Measurements from ENCODE around the gene NBR1.
"Not testable (repeated sequence)": the region's sequence is repeated elsewhere in the genome, so short reads cannot be mapped to it uniquely, and the experiment has no call there.

Gene NBR1

DNA sequence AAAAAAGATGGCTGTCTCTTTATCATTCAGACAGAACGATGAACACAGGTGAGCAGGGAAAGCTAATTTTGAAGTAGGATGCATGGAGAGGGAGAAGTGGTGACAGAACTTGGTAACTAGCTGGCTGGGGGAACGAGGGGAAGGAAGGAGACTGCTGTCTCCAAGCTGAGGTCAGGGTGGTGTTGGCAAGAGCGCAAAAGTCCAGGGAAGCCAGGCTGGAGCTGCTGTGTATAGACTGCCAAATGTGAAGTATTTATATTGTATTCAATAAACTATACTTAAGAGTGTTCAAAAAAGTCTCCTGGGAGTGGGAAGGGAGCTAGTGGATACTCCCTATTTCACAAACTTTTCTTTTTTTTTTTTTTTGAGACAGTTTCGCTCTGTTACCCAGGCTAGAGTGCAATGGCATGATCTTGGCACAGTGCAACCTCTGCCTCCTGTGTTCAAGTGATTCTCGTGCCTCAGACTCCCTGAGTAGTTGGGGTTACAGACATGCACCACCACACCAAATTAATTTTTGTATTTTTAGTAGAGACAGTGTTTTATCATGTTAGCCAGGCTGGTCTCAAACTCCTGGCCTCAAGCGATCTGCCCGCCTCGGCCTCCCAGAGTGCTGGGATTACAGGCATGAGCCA lies 48.8 kb downstream of the NBR1 start:
- H3K4me3 ChIP-seq (ENCODE audit: low read length): no peak overlapping the region
- TF ChIP-seq, protein P1, sequence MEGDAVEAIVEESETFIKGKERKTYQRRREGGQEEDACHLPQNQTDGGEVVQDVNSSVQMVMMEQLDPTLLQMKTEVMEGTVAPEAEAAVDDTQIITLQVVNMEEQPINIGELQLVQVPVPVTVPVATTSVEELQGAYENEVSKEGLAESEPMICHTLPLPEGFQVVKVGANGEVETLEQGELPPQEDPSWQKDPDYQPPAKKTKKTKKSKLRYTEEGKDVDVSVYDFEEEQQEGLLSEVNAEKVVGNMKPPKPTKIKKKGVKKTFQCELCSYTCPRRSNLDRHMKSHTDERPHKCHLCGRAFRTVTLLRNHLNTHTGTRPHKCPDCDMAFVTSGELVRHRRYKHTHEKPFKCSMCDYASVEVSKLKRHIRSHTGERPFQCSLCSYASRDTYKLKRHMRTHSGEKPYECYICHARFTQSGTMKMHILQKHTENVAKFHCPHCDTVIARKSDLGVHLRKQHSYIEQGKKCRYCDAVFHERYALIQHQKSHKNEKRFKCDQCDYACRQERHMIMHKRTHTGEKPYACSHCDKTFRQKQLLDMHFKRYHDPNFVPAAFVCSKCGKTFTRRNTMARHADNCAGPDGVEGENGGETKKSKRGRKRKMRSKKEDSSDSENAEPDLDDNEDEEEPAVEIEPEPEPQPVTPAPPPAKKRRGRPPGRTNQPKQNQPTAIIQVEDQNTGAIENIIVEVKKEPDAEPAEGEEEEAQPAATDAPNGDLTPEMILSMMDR (conservative IDR thresholded peaks at IDR 0.05; ENCODE audit: low read depth, low read length): no peak
- DNase-seq (ENCODE audit: low read depth): no peak

DNA sequence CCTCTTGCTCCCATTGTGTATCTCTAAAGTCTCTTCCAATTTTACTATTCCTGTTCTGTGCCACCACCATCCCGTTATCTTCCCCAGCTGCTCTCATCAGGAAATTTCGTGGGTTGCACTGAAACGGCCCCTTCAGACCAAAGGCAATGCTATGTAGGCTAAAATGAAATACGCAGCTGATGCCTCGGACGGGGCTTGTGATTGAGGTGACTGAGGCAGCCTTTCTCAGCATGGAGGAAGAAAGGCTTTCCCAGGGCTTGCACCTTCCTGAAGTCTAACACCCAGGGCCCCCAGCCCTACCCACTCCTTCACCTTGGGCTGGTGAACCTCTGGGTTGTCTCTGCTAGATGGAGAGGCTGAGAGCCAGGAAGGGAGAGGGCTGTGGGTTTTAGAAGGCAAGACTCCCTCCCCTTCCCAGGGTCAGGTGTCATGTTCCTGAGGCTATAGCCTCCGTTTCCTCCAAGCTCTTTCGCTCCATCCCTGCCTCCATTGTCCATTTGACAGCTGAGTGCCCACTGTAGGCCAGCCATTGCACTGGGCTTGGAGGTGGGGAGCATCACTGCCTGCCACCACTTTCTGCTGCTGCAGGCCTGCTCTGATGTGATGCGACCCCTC lies 49.6 kb downstream of the NBR1 start:
- H3K4me3 ChIP-seq (ENCODE audit: low read length): no peak overlapping the region
- TF ChIP-seq, protein P1 (conservative IDR thresholded peaks at IDR 0.05; ENCODE audit: low read depth, low read length): no peak
- DNase-seq (ENCODE audit: low read depth): no peak

DNA sequence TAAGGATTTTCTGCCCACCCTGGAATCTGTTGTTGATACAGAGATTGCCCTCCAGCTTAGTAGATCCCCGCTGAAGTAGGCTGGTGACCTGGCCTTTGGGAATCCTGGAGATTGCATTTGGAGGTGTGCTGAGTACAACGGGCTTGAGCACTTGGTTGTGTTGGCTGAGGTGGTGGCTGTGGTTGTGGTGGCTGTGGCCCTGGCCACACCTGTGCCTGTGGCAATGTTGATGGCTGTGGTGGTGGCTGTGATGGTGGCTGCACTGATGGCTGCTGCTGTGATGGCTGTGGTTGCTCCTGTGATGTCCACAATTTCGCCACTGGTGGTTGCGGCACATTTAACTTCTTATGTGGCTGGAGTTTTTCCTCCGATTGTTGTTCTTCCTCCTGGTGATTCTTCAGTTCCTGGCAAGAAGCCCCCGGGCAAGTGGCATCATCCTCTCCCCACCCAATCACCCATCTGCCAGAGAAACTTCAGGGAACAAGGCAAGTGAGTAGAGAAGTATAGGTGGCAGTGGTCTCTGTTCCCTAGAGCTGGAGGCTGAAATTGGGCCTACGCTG lies 53.2 kb downstream of the NBR1 start:
- DNase-seq (ENCODE audit: low read depth): no peak
- TF ChIP-seq, protein P1 (conservative IDR thresholded peaks at IDR 0.05; ENCODE audit: low read depth, low read length): no peak
- no peak overlapping the region for H3K4me3 ChIP-seq (ENCODE audit: low read length)

DNA sequence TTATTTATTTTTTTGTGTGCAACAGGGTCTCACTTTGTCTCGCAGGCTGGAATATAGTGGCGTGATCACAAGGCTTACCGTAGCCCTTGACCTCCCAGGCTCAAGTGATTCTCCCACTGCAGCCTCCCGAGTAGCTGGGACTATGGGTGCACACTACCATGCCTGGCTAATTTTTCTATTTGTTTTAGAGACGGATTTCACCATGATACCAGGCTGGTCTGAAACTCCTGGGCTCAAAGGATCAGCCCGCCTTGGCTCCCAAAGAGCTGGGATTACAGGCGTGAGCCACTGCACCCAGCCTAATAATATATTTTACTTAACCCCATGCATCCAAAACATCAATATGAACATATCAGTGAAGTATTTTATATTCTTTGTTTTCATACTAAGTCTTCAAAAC lies 55.4 kb downstream of the NBR1 start:
- TF ChIP-seq, protein P1 (conservative IDR thresholded peaks at IDR 0.05; ENCODE audit: low read depth, low read length): no peak
- no peak for DNase-seq (ENCODE audit: low read depth)
- H3K4me3 ChIP-seq (ENCODE audit: low read length): no peak overlapping the region

DNA sequence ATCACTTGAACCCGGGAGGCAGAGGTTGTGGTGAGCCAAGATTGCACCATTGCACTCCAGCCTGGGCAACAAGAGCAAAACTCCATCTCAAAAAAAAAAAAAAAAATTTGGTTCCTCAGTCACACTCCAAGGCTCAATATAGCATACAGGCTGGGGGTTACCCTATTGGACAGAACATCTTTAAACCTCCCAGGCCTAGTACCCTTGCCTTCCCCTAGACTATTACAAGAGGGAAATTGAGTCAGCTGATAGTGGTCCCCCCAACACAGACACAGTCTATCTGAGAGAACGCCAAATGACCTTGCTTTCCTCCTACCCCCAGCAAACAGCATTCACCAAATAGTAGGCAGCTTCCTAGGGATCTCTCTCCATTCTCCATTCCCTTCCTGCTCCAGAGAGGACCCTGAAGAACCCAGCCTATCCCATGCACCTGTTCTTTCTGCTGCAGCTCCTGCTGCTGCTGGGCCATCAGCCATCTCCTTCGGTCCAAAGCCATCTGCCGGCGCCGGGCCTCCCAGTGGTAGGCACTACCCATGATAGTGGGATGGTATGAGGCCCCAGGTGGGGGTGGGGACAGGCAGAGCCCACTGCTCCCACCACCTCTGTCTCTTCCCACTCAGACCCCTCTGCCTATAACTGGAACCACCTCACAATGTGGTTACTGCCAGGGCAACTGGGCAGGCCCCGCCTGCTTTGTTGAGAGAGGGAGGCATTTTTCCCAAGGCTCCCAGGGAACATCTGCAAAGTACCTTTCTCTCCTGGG lies 57.2 kb downstream of the NBR1 start, which contains the start of gene CCDC200:
CCDC200 (minus strand) TSS at position 604 of the 763 bp plus-strand sequence; CDS start at position 535, 69 bp downstream.
- H3K4me3 ChIP-seq (ENCODE audit: low read length); DNase-seq (ENCODE audit: low read depth): not testable (repeated sequence)

DNA sequence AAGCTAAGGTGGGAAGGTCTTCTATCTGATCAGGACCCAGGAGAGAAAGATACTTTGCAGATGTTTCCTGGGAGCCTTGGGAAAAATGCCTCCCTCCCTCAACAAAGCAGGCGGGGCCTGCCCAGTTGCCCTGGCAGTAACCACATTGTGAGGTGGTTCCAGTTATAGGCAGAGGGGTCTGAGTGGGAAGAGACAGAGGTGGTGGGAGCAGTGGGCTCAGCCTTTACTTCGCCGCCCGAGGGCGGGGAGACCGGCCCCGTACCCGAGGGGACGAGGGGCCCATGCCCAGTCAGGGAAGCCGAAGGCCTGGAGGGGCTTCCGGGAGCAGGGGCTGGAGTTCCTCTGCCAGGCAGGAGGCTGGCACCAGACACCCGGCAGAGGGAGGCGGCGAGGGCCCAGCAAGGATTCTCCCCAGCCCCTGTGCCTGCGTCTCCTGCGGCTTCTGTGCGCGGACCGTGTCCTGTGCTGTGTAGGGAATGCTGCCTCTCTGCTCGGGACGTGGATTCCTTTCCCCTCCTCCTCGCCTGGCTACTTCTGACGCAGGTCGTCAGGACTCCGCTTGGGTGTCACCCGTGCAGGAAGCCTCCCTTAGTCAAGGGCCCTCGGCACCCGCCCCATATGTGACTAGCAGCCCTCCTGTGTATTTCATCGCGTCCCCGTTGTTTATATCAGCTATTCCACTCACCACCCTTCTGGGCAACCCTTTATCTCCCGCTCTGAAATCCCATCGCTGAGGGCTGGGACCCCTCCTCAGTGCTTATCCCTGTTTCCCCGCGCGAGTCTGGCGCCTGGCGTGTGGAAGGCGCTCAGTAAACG lies 60.4 kb downstream of the NBR1 start:
- H3K4me3 ChIP-seq (ENCODE audit: low read length); DNase-seq (ENCODE audit: low read depth): not testable (repeated sequence)

DNA sequence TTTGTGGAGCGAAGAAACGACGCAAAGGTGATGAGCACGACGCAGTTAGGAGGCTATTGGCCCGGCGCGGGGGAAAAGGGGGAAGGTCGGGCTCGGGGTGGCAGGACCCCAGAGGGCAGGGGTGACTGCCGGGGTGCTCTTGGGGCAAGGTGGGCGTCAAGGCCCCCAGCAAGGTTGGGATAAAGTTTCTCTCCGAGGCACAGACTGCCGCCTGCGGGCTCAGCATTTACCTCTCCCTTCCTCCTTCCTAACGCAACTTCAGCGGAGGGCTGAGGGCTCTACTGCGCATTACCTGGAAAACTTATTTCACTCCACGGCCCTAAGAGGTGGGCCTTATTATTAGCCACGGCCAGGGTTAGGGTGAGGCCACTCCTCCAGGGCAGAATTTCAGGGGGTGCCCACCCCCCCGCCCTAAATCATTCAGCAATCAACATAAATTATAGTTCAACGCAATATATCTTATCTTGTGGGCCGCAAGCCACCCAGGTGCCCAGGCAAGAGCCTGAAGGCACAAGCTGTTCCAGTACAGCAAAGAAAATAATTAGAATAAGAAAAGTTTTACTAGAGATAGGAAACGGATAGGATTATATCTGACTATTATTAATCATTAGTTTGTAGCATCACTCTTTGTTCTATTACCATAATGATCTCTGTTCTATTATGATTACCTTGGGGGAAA lies 61.1 kb downstream of the NBR1 start:
- DNase-seq (ENCODE audit: low read depth); H3K4me3 ChIP-seq (ENCODE audit: low read length): not testable (repeated sequence)

DNA sequence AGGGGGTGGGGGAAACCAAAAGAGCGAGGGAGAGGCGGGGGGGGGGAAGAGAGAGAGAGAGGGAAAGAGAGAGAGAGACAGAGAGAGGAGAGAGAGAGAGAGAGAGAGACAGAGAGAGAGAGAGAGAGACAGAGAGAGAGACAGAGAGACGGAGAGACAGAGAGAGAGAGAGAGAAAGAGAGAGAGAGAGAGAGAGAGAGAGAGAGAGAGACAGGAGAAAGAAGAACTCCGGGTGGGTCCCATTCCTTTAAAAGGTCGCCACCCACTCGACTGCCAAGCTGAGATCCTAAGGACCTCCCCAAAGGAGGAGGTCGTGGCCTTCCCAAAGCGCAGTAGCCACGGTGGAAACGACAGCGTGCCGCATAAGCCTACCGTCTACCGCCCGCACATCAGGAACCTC lies 62.2 kb downstream of the NBR1 start:
- H3K4me3 ChIP-seq (ENCODE audit: low read length); DNase-seq (ENCODE audit: low read depth): not testable (repeated sequence)

DNA sequence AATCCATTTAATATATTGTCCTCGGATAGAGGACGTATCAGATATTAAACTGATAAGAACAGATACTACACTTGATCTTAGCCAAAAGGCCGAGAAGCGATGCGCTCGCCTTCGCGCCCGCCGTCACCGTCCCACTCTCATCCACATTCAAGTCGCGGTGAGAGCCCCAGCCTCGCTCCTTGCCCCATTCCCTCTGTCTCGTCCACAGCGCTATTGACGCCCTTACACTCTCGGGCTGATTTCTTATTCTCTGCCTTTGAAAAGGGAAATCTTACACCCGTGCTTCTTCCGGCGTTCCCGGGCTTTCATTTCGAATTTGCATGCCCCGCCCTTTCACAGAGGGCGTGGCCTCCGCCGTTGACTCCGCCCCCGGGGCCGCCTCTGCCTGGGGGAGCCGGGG lies 62.9 kb downstream of the NBR1 start, which contains the start of gene RNU2-1:
RNU2-1 (minus strand) TSS at position 101 of the 400 bp plus-strand sequence.
- not testable (repeated sequence) for H3K4me3 ChIP-seq (ENCODE audit: low read length)

DNA sequence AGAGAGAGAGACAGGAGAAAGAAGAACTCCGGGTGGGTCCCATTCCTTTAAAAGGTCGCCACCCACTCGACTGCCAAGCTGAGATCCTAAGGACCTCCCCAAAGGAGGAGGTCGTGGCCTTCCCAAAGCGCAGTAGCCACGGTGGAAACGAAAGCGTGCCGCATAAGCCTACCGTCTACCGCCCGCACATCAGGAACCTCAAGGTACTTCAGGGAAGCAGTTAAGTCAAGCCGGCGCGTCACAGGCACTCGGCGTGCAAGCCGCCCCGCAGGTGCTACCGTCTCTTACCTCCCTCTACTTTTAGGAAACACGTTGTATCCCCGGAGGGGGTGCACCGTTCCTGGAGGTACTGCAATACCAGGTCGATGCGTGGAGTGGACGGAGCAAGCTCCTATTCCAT lies 68.6 kb downstream of the NBR1 start:
- DNase-seq (ENCODE audit: low read depth); H3K4me3 ChIP-seq (ENCODE audit: low read length): not testable (repeated sequence)

More for the DNA sequence above, 62.9 kb downstream of the NBR1 start, which contains the start of gene RNU2-1:
- not testable (repeated sequence) for DNase-seq (ENCODE audit: low read depth)

DNA sequence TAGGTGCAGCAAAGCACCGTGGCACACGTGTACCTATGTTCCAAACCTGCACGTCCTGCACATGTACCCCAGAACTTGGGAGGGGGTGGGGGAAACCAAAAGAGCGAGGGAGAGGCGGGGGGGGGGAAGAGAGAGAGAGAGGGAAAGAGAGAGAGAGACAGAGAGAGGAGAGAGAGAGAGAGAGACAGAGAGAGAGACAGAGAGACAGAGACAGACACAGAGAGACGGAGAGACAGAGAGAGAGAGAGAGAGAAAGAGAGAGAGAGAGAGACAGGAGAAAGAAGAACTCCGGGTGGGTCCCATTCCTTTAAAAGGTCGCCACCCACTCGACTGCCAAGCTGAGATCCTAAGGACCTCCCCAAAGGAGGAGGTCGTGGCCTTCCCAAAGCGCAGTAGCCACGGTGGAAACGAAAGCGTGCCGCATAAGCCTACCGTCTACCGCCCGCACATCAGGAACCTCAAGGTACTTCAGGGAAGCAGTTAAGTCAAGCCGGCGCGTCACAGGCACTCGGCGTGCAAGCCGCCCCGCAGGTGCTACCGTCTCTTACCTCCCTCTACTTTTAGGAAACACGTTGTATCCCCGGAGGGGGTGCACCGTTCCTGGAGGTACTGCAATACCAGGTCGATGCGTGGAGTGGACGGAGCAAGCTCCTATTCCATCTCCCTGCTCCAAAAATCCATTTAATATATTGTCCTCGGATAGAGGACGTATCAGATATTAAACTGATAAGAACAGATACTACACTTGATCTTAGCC lies 69.8 kb downstream of the NBR1 start:
- H3K4me3 ChIP-seq (ENCODE audit: low read length); DNase-seq (ENCODE audit: low read depth): not testable (repeated sequence)

DNA sequence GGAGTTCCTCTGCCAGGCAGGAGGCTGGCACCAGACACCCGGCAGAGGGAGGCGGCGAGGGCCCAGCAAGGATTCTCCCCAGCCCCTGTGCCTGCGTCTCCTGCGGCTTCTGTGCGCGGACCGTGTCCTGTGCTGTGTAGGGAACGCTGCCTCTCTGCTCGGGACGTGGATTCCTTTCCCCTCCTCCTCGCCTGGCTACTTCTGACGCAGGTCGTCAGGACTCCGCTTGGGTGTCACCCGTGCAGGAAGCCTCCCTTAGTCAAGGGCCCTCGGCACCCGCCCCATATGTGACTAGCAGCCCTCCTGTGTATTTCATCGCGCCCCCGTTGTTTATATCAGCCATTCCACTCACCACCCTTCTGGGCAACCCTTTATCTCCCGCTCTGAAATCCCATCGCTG lies 75.4 kb downstream of the NBR1 start:
- not testable (repeated sequence) for H3K4me3 ChIP-seq (ENCODE audit: low read length); DNase-seq (ENCODE audit: low read depth)

Data from retinal pigment epithelial cell (primary cell).